LNCAP (cell line): Measurements from ENCODE around the gene PLIN4.

Experiments
- TF ChIP-seq, protein P1 (sequence below): fragments of 450-650 bp; IDR thresholded peaks from 2 replicates; pipeline ENCODE4 v1.5.1; 2017; ENCODE audit warnings: mild to moderate bottlenecking

PLIN4 gene

DNA sequence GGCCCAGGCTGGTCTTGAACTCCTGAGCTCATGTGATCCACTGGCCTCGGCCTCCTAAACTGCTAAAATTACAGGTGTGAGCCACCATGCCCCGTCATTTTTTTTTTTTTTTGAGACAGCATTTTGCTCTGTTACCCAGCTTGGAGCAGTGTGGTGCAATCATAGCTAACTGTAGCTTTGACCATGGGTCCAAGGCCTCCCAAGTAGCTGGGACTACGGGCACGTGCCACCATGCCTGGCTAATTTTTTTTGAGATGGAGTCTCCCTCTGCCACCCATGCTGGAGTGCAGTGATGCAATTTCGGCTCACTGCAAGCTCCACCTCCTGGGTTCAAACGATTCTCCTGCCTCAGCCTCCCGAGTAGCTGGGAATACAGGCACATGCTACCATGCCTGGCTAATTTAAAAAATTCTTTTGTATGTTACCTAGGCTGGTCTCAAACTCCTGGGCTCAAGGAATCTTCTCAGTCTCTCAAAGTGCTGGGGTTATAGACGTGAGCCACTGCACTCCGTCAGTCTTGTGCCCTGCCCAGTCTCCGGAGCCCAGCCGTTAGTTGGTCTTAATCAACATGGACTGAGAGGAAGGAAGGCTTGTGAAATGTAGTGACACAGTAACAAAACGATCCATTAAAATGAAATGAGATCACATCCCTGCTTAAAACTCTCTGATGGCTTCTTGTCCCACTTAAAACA is 23.0 kb upstream of the PLIN4 start:
- TF ChIP-seq, protein P1, sequence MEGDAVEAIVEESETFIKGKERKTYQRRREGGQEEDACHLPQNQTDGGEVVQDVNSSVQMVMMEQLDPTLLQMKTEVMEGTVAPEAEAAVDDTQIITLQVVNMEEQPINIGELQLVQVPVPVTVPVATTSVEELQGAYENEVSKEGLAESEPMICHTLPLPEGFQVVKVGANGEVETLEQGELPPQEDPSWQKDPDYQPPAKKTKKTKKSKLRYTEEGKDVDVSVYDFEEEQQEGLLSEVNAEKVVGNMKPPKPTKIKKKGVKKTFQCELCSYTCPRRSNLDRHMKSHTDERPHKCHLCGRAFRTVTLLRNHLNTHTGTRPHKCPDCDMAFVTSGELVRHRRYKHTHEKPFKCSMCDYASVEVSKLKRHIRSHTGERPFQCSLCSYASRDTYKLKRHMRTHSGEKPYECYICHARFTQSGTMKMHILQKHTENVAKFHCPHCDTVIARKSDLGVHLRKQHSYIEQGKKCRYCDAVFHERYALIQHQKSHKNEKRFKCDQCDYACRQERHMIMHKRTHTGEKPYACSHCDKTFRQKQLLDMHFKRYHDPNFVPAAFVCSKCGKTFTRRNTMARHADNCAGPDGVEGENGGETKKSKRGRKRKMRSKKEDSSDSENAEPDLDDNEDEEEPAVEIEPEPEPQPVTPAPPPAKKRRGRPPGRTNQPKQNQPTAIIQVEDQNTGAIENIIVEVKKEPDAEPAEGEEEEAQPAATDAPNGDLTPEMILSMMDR = no peak

DNA sequence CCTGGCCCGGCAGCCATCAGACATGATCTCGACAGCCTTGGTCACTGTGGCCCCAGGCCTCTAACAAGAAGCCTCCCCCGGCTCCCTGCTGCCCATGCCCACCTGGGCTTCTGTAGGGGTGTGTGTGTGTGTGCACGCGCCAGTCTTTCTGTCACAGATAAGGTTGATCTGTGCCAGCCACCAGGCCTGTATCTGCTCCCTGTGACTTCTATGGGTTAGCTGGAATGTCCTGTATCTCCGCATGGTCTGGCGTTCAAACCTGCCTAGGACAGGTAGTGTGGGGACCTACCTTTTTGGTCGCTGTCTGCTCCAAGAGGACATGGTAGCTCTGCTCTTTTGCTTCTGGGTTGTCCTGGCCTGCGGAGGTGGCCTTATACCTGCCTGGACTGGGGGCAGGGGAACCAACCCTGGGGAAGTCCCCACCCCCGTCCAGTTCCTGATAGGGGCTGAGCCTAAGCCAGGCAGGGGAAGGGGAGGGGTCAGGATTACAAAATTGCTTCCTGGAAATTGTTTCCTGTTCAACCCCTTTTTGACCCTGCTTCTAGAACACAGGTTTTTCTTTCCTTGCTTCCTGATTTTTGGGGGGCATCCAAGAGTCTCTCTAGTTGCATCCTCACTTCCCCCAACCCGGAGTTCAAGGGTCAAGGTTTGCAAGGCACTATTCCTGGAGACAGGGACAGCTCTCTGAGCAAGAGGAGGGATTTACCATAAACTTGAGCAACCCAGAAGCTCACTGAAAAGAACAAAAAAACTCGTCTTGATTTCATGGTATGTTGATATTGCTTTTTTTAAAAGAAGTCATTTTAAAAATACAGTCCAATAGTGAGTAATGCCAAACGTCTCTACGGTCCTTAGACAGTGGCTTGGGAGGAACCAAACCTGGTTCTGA is 21.7 kb upstream of the PLIN4 start, which contains the start of gene LRG1:
LRG1 (minus strand) TSS at position 344 of the 889 bp plus-strand sequence; CDS start at position 321, 23 bp downstream.
- TF ChIP-seq, protein P1 = no peak

DNA sequence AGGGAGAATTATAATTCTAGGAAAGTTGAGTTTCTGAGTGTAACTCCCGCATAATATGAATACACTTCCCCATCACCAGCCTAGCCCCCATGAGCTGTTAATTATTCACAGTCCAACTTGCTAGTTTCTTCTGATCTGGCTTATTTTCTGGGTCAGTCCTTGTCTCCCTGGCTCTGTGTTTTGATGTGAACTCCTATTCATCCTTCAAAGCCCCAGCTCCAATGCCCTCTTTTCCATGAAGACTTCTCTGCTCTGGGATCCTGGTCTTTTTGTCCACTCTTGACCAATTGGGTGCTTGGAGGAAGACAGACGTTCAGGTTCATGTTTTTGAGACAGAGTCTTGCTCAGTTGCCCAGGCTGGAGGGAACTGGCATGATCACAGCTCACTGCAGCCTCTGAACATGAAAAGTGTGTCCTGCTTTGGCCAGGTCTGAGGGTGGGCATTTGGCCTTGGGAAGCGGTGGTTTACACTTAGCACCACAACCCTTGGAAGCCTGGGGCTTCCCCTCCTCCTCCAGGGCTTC is 20.9 kb upstream of the PLIN4 start:
- TF ChIP-seq, protein P1 = no peak

DNA sequence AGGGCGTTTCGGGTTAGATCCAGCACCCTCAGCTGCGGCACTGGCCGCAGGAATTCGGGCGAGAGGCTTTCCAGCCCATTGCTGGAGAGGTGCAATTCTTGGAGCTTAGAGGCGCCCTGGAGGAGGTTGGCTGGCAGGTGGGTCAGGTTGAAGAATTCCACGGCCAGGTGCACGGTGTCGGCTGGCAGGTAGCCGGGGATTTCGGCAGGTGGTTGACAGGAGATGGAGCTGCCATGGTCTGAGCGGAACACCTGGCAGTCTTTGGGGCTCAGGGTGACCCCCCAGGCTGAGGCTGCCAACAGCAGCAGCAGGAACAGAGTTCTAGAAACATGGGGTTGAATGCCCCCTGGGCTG is 20.3 kb upstream of the PLIN4 start:
- TF ChIP-seq, protein P1 = no peak

DNA sequence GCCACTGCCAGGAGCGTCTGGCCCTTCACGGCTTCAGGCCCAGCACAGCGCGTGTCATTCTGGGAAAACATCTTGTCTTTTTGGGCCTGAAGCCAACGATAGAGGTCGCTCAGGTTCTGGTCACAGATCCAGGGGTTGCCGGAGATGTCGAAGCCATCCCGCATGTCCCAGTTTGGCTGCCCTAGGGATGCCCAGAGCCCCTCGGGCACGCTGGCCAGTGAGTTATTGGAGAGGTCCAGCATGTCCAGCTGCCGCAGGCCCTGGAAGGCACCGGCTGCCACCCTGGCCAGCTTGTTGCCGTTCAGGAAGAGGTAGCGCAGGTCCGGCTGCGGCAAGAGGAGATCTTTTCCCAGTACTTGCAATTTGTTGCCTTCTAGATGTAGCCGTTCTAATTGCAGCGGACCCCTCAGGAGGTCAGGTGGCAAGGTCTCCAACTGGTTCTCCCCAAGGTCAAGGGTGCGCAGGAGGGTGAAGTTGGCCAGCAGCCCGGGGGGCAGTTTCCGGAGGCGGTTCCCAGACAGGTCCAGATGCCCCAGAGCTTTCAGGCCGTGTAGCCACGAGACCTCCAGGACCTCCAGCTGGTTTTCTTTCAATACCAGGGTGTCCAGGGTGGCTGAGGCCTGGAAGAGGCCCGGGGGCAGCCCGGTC is 19.8 kb upstream of the PLIN4 start:
- TF ChIP-seq, protein P1 = no peak

DNA sequence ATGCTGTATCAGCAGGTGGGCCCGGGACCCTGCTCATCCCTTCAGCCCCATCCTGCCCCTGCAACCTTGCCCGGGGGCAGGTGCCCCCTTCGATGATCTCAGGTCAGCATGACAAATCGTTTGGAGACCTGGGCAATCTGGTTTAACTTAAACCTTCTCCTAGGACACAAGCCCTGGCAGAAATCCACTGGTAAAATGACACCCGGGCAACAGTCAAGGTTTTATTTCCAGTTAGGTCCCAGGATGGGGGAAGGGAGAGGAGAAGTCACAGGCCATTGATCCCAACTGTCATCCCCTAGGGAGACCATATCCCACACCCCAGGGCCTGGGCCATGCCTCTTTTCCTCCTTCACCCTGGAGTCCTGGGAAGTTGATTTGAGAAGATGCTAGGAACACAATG is 18.5 kb upstream of the PLIN4 start:
- TF ChIP-seq, protein P1 = no peak
